ENCODE results near the gene IGBP1.

GRCh38 chrX:70172964-70173363, 39.7 kb downstream of the IGBP1 start:
- TF ChIP-seq CTCF (IDR thresholded peaks at IDR 0.05) (no peak), POLR2A (IDR thresholded peaks at IDR 0.05) (no peak)

Data from vagina (tissue), 2 donors.